HG02678 (cell line): Measurements from ENCODE around the gene PLA2G2A.
"Not testable (repeated sequence)": the region's sequence is repeated elsewhere in the genome, so short reads cannot be mapped to it uniquely, and the experiment has no call there.

Source experiments
- ATAC-seq: cut with Tn5 transposase; IDR thresholded peaks from one replicate; pipeline ENCODE4 v1.9.1; 2021; ENCODE audit warnings: mild to moderate bottlenecking, moderate library complexity; ENCODE audit not compliant: unreplicated experiment

PLA2G2A gene

DNA sequence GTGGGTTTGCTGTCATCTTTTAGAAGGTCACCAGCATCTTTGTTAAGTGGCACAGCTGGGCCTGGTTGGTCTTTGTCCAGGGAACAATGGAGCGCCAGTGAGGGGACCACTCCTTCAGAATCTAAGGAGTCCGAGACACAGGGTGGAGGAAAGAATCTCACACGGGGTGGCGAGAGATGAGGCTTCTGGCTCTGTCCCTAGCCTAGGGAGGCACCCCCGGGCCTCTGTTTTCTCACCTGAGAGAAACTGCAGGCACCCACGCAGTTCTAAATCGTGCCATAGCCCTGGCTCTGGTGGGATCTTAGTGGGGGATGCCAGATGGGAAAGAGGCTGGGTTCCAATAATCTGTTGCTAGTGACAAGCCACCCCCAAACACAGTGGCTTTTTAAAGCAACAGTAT is 45.1 kb downstream of the PLA2G2A start:
- ATAC-seq = no peak

DNA sequence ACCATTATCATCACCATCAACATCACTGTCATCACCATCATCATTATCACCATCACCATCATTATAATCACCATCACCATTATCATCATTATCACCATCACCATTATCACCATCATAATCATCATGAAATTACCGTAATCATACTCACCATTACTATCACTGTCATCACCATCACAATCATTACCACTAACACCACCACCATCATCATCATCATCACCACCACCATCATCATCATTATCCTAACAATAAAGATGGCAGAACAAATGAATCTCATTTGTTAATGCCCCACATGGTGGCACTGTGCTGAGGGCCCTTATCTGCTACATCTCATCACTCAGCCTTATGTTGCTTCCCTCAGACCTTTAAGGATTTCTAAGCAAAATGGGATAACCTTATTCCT is 46.6 kb downstream of the PLA2G2A start:
- ATAC-seq = no peak

DNA sequence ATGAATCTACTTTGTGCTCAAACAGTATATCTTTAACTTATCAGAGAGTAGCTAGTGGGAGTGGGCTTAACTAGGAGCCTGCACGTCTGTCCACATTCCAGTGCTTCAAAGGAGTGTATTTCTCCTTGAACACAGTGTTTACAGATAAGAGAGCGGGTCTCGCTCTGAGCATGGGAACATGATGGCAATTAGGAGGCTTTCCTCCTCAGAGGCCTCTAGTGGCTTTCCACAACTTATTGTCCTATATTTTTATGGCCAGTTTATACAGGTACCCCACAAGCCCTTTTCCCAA is 52.3 kb downstream of the PLA2G2A start:
- not testable (repeated sequence) for ATAC-seq

DNA sequence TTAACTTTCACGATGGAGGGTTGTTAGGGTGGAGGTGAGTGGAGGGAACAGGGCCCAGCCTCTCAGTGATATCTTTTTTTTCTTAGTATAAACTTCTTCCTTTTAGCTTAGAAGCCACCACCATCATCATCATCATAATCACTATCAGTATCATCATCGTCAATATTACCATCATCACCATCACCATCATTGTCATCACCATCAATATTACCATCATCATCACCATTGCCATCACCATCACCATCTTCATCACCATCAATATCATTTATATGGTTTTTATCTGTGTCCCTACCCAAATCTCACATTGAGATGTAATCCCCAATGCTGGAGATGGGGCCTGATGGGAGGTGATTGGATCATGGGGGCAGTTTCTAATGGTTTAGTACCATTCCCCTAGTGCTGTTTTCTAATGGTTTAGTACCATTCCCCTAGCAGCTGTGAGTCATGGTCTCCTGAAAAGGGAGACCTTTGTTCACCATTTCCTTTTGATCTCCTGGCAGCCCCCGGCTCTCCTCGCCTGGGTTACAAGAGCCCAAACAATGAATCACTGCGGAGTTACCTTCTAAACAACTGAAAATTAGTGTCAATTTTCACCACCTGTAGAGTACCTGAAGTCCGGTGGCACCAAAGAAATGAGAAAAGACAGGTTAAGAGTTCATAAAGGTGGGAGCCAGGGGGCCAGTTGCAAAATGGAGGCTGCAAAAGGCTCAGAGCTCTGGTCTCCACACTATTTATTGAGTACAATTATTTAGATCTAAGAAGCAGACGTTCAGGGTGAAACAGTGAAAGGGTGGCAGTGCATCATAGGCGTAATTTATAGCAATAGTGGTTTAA is 52.9 kb downstream of the PLA2G2A start:
- ATAC-seq = no peak
